Right atrium auricular region (tissue), 2 donors: ENCODE data around the gene NAB2. TPM values are rescaled to one million over a fixed set of nuclear protein-coding genes. Genes with fewer than 3 reads are reported as not detected.

Source experiments
- DNase-seq: peaks from one replicate; pipeline ENCODE4 v3.0.0-alpha.2; 2019; ENCODE audit warnings: low spot score
- H3K27ac ChIP-seq, 2 donors: fragments of 200-600 bp; sonication (generic); 1 replicate in 1 of 2; 2 replicates in 1 of 2; pipeline ENCODE4 v1.5.1; 2016 to 2019
- H3K27me3 ChIP-seq, 2 donors: fragments of 200-600 bp; sonication (generic); one replicate each; pipeline versions ENCODE4 v1.5.1 to v1.6.0; 2017 to 2019
- H3K36me3 ChIP-seq: fragments of 200-600 bp; sonication (generic); one replicate; pipeline ENCODE4 v1.5.1; 2016
- H3K4me1 ChIP-seq, 2 donors: fragments of 200-600 bp; sonication (generic); one replicate each; pipeline versions ENCODE4 v1.5.1 to v1.6.0; 2017 to 2019
- H3K4me3 ChIP-seq, 2 donors: fragments of 200-600 bp; sonication (generic); 1 replicate in 1 of 2; 2 replicates in 1 of 2; pipeline ENCODE4 v1.5.1; 2017 to 2019; ENCODE audit warnings: mild to moderate bottlenecking in 1 of 2, moderate library complexity in 1 of 2
- H3K9me3 ChIP-seq, 2 donors: fragments of 200-600 bp; sonication (generic); one replicate each; pipeline ENCODE4 v1.5.1; 2019
- CTCF ChIP-seq, 2 donors: fragments of 200-600 bp; sonication (generic); IDR thresholded peaks; one replicate each; pipeline ENCODE4 v1.5.1; 2019; ENCODE audit warnings: antibody characterized with exemption in 2 of 2
- total RNA-seq, 2 donors: library from RNA; depleted of rRNA; stranded (reverse); fragments of >200 nt; gene quantifications; one replicate each; pipeline ENCODE4 v1.1.0, GENCODE V29; 2016

NAB2 gene
- total RNA-seq, 2 donors from 2014 or later: 9.0 to 21.1 TPM

GRCh38 chr12:57110104-57111030 lies 21.5 kb downstream of the NAB2 start:
- H3K27ac ChIP-seq: peak overlapping the region; percentile 97 to 98
- no peaks in the 10 kb centered on the region for H3K9me3 ChIP-seq
- peak overlapping the region; percentile 66 to 73 for H3K4me3 ChIP-seq
- no peak for DNase-seq
- TF ChIP-seq CTCF (IDR thresholded peaks at IDR 0.05): no peak
- peaks cover 0 to 33% of the 10 kb centered on the region in 2 donors for H3K4me1 ChIP-seq
- H3K27me3 ChIP-seq: no peaks in the 10 kb centered on the region
- peaks cover 26% of the 10 kb centered on the region for H3K36me3 ChIP-seq

- TF ChIP-seq CTCF (IDR thresholded peaks at IDR 0.05): no peak
- DNase-seq: peak; percentile 85
- Histone ChIP-seq H3K36me3 (peaks cover 18% of the 10 kb centered on the region), H3K27me3 (no peaks in the 10 kb centered on the region), H3K4me3 (peak within 1 kb of the TSS; percentile 66 to 73), H3K27ac (peak within 1 kb of the TSS; percentile 97 to 98), H3K9me3 (no peaks in the 10 kb centered on the region), H3K4me1 (peaks cover 0 to 29% of the 10 kb centered on the region in 2 donors)
Observed at GRCh38 chr12:57111031-57111734, 22.3 kb downstream of the NAB2 start, which contains the start of gene STAT6. TSS of gene STAT6 (minus strand) at chr12:57111362. CDS start at chr12:57108278, 3,084 bp downstream.

GRCh38 chr12:57112492-57113294 lies 23.8 kb downstream of the NAB2 start:
- peak; percentile 78 to 90 for TF ChIP-seq CTCF (IDR thresholded peaks at IDR 0.05)
- H3K9me3 ChIP-seq: no peaks in the 10 kb centered on the region
- H3K36me3 ChIP-seq: peaks cover 4% of the 10 kb centered on the region
- H3K4me3 ChIP-seq: peak overlapping the region; percentile 66 to 73
- no peaks in the 10 kb centered on the region for H3K27me3 ChIP-seq
- H3K4me1 ChIP-seq: peaks cover 0 to 23% of the 10 kb centered on the region in 2 donors
- H3K27ac ChIP-seq: peak overlapping the region; percentile 97 to 98
- no peak for DNase-seq

- no peak overlapping the region for H3K4me3 ChIP-seq
- no peaks in the 10 kb centered on the region for H3K9me3 ChIP-seq
- no peak overlapping the region for H3K27ac ChIP-seq
- no peak for TF ChIP-seq CTCF (IDR thresholded peaks at IDR 0.05)
- no peaks in the 10 kb centered on the region for H3K36me3 ChIP-seq
- H3K4me1 ChIP-seq: peaks cover 0 to 13% of the 10 kb centered on the region in 2 donors
- no peak for DNase-seq
- no peaks in the 10 kb centered on the region for H3K27me3 ChIP-seq
Observed at GRCh38 chr12:57116580-57117281, 27.8 kb downstream of the NAB2 start.
